ENCODE data around the gene PLAC8. TPM values are rescaled to one million over a fixed set of nuclear protein-coding genes. Genes with fewer than 3 reads are reported as not detected.
"Not testable (repeated sequence)": the region's sequence is repeated elsewhere in the genome, so short reads cannot be mapped to it uniquely, and the experiment has no call there.

The PLAC8 gene
- total and polyA plus RNA-seq, 8 donors: 10.5 to 372 (median 47.3) TPM

DNA sequence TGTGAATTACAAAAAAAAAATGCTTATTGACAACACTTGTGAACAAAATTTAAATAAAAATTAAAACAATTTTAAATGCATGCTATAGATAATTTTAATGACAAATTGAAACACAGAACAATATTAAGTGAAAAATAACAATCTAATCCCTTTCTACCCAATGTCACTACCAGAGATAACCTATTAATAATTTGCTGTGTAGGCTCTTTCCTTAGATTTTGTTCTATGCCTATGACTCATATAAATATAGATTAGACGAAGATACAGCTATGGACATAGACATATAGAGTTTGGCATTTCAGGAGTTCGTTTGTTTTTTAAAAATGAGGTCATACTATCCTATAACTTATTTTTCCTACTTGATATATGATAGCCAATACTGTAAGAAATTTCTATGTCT, 18.1 kb downstream of the PLAC8 start:
- no peak for TF ChIP-seq CTCF (IDR thresholded peaks at IDR 0.05)
- TF ChIP-seq POLR2A (IDR thresholded peaks at IDR 0.05): no peak
- TF ChIP-seq POLR2AphosphoS5 (IDR thresholded peaks at IDR 0.05): no peak
- no peak for TF ChIP-seq EP300 (IDR thresholded peaks at IDR 0.05)
- WGBS, 5 donors: 60 to 71% (median 63%) methylated on average over 2 of the region's 2 CpGs
- H3K4me3 ChIP-seq: no peak overlapping the region

DNA sequence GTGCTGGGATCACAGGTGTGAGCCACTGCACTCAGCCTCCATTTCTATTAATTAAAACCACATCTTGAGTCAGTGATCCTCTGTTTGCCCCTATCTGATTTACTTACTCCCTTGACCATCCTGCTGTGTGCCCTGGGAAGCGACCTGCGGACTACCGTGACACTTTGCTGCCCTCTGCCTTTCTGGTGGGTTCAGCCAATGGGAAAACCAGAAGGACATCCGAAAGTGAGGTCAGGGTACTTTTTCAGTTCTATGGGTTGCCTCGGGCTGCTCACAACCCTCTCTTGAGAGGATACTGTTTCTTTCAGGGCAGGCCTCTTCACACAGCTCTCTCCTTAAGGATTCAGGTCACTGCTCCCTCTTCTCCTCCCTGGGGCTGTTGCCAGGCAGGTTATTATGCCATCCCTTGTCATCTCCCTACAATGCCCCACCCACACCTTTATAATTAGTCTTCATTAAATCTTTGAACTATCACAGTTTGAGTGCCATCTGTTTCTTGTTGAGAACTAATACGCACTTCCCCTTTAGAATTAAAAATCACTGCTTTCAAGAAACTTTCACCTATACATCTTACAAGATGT, 21.4 kb downstream of the PLAC8 start:
- H3K27me3 ChIP-seq: no peaks in the 10 kb centered on the region
- no peak overlapping the region for H3K27ac ChIP-seq
- DNase-seq: no peak
- H3K36me3 ChIP-seq: peaks cover 0 to 40% (median 7%) of the 10 kb centered on the region in 4 donors
- 71 to 85% (median 77%) methylated on average over 6 of the region's 6 CpGs for WGBS, 5 donors
- no peak overlapping the region for H3K4me3 ChIP-seq
- H3K4me1 ChIP-seq: peaks cover 0 to 10% (median 0%) of the 10 kb centered on the region in 4 donors
- intact Hi-C loops (cut with DNase I; ENCODE audit: low total_unique reads): no loop called here
- TF ChIP-seq EP300 (IDR thresholded peaks at IDR 0.05): no peak
- TF ChIP-seq POLR2A (IDR thresholded peaks at IDR 0.05): no peak
- no peak for TF ChIP-seq CTCF (IDR thresholded peaks at IDR 0.05)
- TF ChIP-seq POLR2AphosphoS5 (IDR thresholded peaks at IDR 0.05): no peak
- no peaks in the 10 kb centered on the region for H3K9me3 ChIP-seq

More for the DNA sequence above, 18.1 kb downstream of the PLAC8 start:
- Histone ChIP-seq H3K27ac (no peak overlapping the region), H3K27me3 (no peaks in the 10 kb centered on the region), H3K36me3 (peaks cover 0 to 38% (median 9%) of the 10 kb centered on the region in 4 donors), H3K9me3 (no peaks in the 10 kb centered on the region), H3K4me1 (peaks cover 0 to 10% (median 0%) of the 10 kb centered on the region in 4 donors)
- intact Hi-C loops (cut with DNase I; ENCODE audit: low total_unique reads): no loop called here
- DNase-seq: no peak

DNA sequence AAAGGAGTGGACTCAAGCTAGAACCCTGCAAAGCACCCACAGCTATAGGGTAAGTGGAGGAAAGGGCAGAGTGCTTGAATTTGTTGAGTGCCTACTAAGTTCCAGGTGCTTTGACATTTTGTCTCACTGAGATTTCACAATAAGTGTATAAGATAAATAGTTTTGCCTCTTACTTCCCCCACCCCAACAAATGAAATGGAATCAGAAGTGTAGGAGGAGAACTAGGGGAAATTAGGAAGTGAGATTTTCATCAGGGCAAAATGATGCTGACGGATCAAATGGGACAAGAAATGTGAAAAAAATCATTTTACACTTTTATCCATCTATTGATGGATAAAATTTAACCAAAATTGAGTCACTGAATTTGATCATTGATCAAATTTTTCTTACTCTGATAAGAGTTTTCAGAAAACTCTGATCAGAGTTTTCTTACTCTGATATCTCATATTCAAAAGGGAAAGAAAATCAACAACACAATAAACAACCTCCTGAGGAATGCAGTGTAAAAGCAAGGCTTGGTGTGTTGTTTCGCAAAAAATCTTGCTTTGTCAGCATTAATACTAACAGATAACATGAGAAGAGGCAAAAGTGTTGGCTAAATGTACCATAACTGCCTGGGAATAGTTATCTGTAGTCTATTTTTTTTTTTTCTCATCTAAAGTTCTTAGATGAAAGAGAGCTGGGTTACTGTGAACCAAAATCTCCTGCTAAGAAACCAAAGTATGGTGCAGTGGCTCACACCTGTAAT, 24.9 kb downstream of the PLAC8 start:
- Histone ChIP-seq H3K4me3 (no peak overlapping the region), H3K36me3 (peaks cover 0 to 28% (median 7%) of the 10 kb centered on the region in 4 donors), H3K9me3 (no peaks in the 10 kb centered on the region), H3K27me3 (no peaks in the 10 kb centered on the region), H3K4me1 (no peaks in the 10 kb centered on the region), H3K27ac (no peak overlapping the region)
- 87 to 98% (median 90%) methylated on average over 2 of the region's 2 CpGs for WGBS, 5 donors
- intact Hi-C loops (cut with DNase I; ENCODE audit: low total_unique reads): no loop called here
- TF ChIP-seq EP300 (IDR thresholded peaks at IDR 0.05) (no peak), POLR2AphosphoS5 (IDR thresholded peaks at IDR 0.05) (no peak), CTCF (IDR thresholded peaks at IDR 0.05) (no peak), POLR2A (IDR thresholded peaks at IDR 0.05) (no peak)
- DNase-seq: no peak

DNA sequence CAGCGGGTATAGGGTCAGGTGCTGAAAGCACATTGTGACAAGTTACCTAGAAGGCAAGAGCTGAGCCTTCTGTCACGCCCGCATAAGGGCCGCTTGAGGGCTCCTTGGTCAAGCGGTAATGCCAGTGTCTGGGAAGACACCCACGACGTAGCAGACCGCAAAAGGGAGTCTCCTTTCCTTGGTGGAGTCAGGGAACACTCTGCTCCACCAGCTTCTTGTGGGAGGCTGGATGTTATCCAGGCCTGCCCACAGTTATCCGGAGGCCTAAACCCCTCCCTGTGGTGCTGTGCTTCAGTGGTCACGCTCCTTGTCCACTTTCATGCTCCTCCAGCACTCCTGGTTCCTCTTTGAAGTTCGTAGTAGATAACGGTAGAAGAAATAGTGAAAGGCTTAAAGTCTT, 29.6 kb downstream of the PLAC8 start:
- H3K4me3 ChIP-seq; DNase-seq; H3K9me3 ChIP-seq; H3K4me1 ChIP-seq; H3K27me3 ChIP-seq; H3K27ac ChIP-seq; intact Hi-C loops (cut with DNase I; ENCODE audit: low total_unique reads): not testable (repeated sequence)
- peaks cover 0 to 12% (median 2%) of the 10 kb centered on the region in 4 donors for H3K36me3 ChIP-seq
- WGBS, 5 donors: 81 to 91% (median 88%) methylated on average over 12 of the region's 12 CpGs

Data from stomach (tissue), 9 donors.